HG03039 (cell line): ENCODE results near the gene GULP1.
"Not testable (repeated sequence)": the region's sequence is repeated elsewhere in the genome, so short reads cannot be mapped to it uniquely, and the experiment has no call there.

Source experiments
- ATAC-seq: cut with Tn5 transposase; IDR thresholded peaks from one replicate; pipeline ENCODE4 v1.9.1; 2021; ENCODE audit warnings: mild to moderate bottlenecking, moderate library complexity; ENCODE audit not compliant: unreplicated experiment

GULP1 gene

GRCh38 chr2:188588235-188588634 lies 296.6 kb downstream of the GULP1 start:
- no peak for ATAC-seq

GRCh38 chr2:188596054-188596453 lies 304.4 kb downstream of the GULP1 start:
- ATAC-seq, result no peak

- no peak for ATAC-seq
Observed at GRCh38 chr2:188598551-188598950, 306.9 kb downstream of the GULP1 start.

GRCh38 chr2:188599140-188599539 lies 307.5 kb downstream of the GULP1 start:
- ATAC-seq, result no peak

GRCh38 chr2:188600536-188601210 lies 309.0 kb downstream of the GULP1 start:
- ATAC-seq, result no peak

GRCh38 chr2:188601391-188601790 lies 309.7 kb downstream of the GULP1 start:
- no peak for ATAC-seq

GRCh38 chr2:188601927-188602326 lies 310.3 kb downstream of the GULP1 start:
- no peak for ATAC-seq

- no peak for ATAC-seq
Observed at GRCh38 chr2:188604579-188604978, 312.9 kb downstream of the GULP1 start.

GRCh38 chr2:188605609-188606584 lies 314.2 kb downstream of the GULP1 start:
- not testable (repeated sequence) for ATAC-seq

GRCh38 chr2:188606596-188606995 lies 314.9 kb downstream of the GULP1 start:
- not testable (repeated sequence) for ATAC-seq

- no peak for ATAC-seq
Observed at GRCh38 chr2:188607501-188607900, 315.8 kb downstream of the GULP1 start.

- ATAC-seq, result no peak
Observed at GRCh38 chr2:188609321-188610049, 317.8 kb downstream of the GULP1 start.

GRCh38 chr2:188610050-188610444 lies 318.4 kb downstream of the GULP1 start:
- no peak for ATAC-seq

- ATAC-seq, result no peak
Observed at GRCh38 chr2:188610827-188611226, 319.2 kb downstream of the GULP1 start.

GRCh38 chr2:188619146-188619545 lies 327.5 kb downstream of the GULP1 start:
- no peak for ATAC-seq

GRCh38 chr2:188620916-188621315 lies 329.2 kb downstream of the GULP1 start:
- ATAC-seq, result no peak

- no peak for ATAC-seq
Observed at GRCh38 chr2:188622601-188623260, 331.1 kb downstream of the GULP1 start.

- ATAC-seq, result no peak
Observed at GRCh38 chr2:188623995-188624643, 332.4 kb downstream of the GULP1 start.

- ATAC-seq, result no peak
Observed at GRCh38 chr2:188627471-188627870, 335.8 kb downstream of the GULP1 start.
